T-helper 9 cell (primary cell): ENCODE data around the gene PEAK3.

ENCODE experiments used
- DNase-seq: peaks from one replicate; pipeline ENCODE4 v3.0.0-alpha.2; 2020
- total RNA-seq, 2 donors: gene quantifications; one replicate each; lab custom pipeline; 2026; lab: John Stamatoyannopoulos, UW

PEAK3 gene
- total RNA-seq: 0 to 0.14 reads per million in 2 donors

- DNase-seq: no peak
Measured at GRCh38 chr19:2282062-2282861, at the start of gene PEAK3. Gene PEAK3, minus strand, starts transcription at chr19:2282175. Its CDS starts 1,244 bp downstream, at chr19:2280931.

GRCh38 chr19:2330632-2331284 is 48.8 kb upstream of the PEAK3 start:
- DNase-seq: no peak

DNA sequence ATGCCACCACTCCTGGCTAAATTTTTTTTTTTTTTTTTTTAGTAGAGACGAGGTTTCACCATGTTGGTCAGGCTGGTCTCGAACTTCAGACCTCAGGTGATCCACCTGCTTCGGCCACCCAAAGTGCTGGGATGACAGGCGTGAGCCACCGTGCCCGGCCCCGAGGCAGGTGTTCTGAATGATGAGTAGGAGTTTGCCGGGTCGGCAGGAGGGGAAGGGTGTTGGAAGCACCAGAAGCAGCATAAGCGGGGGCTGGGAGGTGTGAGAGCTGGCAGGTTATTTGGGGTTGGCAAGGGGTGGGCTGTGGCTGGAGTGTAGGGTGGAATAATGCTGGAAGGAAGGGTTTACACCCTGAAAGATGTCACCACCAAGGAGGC is 48.3 kb upstream of the PEAK3 start:
- no peak for DNase-seq

DNA sequence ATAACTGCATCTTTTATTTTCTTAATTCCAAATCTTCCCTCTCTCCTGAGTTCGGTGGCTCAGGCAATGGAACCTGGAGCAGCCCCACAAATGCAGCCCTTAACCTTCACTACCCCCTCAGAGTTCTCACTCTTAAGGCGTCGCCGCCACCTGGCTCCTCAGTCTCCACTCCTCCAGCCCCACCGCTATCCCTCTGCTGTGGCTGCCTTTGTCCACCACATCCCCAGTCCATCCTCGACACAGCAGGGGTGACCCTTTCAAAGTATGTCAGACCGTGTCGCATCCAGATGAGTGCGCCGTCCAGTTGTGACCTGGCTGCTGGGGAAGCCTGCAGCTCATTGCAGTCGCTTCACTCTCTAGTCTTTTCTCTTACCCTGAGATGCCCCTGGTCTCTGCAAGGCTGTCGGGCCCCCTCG is 47.5 kb upstream of the PEAK3 start:
- DNase-seq: no peak

- no peak for DNase-seq
Measured at GRCh38 chr19:2329149-2329478, 47.1 kb upstream of the PEAK3 start.

GRCh38 chr19:2328401-2329148 is 46.6 kb upstream of the PEAK3 start, which contains the start of the genes LSM7 and SPPL2B:
Gene LSM7, minus strand, starts transcription at chr19:2328586. Its CDS starts 20 bp downstream, at chr19:2328566.
Gene SPPL2B, plus strand, starts transcription at chr19:2328684. Its CDS starts 26 bp downstream, at chr19:2328710.
- DNase-seq: peak; percentile 89

- DNase-seq: no peak
Measured at GRCh38 chr19:2327773-2328400, 45.9 kb upstream of the PEAK3 start.

DNA sequence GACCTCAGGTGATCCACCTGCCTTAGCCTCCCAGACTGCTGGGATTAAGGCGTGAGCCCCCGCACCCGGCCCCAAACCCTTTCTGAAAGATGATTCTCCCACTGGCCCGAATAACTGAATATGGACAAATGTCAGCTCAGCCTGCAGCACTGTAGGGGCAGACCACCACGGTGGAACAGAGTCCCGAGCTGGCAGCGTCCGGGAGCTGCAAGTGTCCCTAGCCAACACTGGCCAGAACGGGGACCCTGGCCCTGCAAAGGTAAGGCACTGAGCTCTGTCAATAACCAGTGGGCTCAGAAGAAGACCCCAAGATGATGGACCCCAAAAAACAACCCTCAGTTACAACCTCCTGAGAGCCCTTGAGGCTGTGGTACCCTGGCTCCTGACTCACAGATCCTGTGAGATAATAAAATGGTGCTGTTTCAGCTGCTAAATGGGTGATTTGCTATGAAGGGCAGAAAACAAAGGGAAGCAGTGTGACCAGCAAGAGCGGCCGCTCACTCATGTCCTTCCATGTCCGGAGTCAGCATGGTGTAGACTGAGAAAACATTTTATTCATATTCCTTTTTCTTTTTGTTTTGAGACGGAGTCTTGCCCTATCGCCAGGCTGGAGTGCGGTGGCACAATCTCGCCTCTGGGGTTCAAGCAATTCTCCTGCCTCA is 44.9 kb upstream of the PEAK3 start:
- no peak for DNase-seq

- DNase-seq: no peak
Measured at GRCh38 chr19:2325281-2326046, 43.5 kb upstream of the PEAK3 start.

DNA sequence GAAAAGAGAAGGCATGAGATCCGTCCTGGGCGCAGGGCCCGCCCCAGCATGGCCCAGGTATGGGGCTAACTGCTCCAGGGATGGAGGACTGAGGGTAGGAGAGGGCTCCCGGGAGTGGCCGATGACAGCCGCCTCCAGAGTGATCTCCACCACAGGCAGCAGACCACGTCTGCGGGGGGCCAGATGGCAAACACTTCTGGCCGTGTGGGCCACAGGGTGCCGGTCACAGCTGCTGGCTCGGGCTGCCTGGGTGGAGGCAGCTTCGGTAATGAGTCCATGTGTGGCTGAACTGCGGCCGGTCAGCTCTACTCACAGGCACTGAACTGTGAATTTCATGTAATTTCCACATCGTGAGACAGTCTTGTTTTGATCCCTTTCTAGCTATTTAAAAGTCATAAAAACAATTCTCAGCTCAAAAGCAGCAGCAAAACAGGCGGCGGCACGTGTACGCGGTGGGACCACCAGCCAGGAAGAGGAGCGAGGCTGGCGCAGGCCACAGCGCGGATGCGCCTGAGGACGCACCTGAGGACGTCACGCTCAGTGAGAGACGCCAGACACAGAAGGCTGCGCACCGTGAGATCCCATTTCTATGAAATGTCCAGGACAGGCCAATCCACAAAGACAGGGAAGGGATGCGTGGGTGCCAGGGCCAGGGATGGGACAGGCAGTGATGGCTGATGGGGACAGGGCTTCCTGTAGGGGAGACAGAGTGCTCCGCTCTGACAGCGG is 42.4 kb upstream of the PEAK3 start:
- DNase-seq: no peak

DNA sequence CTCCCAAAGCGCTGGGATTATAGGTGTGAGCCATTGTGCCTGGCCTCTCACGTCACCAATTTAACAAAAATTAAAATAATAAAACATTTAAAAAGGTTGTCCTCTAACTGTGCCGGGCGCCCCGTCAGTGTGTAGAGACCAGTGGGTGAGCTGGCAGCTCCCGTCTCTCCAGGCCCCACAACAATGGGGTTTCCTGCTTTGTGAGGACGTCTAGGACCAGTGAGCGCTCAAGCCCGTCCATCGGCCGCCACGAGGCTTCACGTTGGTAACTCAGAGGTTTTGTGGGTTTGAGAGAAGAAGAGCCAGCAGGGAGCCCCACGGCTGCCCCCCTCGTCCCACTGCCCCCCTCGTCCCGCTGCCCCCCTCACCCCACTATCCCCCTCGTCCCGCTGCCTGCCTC is 41.7 kb upstream of the PEAK3 start:
- no peak for DNase-seq

DNA sequence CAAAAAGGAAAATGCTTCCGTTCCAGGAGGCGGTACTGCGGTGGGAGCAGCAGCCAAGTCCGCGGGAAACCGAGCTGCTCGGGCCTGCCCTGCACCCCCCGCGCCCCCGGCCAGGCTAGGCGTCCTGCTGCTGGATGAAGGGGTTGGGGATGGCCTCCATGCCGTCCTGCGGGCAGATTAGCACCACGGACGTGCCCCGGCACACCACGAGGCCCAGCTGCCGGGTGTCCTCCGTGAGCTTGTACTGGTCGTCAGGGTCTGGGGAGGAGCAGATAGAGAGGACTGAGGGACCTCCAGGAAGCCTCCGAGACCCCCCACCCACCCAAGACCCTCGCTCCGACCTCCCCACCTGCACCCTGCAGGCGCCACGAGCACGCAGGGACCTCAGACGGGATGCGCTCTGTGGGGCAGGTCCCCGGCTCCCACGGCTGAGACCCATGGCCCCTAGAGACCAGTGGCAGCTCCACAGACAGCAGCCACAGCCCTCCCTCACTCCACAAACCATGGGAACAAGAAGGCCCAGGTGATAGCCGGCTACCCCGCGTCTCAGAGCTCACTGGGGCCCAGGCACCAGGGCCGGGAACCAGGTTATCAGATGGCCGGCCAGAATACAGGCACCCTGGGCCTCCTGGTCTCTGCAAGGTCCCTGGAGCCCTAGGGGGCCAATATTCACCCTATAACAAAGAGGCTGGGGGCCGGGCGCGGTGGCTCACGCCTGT is 39.7 kb upstream of the PEAK3 start:
- no peak for DNase-seq

DNA sequence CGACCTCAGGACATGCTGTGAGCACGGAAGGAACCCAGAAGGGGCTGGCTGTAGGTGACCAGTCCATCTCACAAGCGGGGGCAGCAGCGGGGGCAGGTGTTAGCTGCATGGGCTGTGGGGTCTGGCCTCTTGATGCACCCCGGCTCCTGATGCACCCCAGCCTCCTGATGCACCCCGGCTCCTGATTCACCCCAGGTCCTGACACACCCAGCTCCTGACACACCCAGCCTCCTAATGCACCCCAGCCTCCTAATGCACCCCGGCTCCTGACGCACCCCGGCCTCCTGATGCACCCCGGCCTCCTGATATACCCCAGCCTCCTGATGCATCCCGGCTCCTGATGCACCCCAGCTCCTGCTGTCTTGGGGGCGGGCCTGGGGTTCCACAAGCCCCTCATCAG is 39.0 kb upstream of the PEAK3 start:
- no peak for DNase-seq

DNA sequence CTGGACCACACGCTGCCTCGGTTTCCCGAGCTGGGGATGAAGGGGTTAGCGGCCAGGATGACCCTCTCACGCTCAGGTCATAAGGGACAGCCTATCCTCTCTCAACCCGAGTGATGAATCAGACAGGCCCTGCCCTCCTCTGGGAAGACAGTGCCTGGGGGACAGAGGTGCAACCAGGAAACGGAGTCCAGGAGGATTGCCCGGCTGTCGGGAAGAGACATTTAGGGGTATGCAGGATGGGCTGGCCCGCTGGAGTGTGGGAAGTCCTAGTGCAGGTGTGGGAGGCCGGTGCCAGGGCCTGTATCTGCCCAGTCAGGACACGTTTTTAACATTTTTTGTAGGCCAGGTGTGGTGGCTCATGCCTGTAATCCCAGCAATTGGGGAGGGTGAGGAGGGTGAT is 38.1 kb upstream of the PEAK3 start:
- DNase-seq: no peak

DNA sequence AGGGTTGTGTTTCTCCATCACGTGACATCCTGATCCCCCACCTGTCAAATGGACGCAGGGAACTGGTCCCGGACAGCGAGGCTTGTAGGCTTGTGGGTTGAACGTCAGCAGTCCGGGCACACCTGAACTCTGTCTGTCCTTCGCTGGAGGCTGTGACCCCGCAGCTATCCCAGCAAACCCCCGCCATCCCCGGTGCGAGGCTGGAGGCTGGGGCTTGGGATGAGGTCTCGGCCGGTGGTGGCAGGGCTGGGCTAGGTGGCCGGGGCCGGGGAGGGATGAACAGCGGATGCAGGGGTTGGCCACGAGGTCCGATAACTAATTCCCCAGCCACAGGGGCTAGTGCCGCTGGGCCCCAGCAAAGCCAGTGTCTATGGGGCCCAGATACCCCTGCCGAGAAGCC is 37.6 kb upstream of the PEAK3 start:
- DNase-seq: no peak

DNA sequence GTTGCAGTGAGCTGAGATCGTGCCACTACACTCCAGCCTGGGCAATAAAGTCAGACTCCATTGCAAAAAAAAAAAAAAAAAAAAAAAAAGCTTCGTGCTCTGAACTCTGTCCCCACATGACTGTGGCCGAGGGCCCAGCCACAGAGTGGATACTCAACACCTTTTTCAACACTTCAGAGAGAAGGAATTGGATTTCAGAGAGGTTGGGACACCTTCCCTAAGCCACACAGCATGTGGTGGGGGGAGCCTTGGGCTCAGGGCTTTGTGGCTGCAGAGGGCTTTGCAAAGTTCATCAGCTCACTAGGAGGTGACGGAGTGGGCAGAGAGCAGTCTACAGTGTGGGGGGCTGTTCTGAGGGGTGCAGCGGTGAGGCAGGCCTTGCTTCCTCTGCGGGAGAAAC is 36.9 kb upstream of the PEAK3 start:
- no peak for DNase-seq

DNA sequence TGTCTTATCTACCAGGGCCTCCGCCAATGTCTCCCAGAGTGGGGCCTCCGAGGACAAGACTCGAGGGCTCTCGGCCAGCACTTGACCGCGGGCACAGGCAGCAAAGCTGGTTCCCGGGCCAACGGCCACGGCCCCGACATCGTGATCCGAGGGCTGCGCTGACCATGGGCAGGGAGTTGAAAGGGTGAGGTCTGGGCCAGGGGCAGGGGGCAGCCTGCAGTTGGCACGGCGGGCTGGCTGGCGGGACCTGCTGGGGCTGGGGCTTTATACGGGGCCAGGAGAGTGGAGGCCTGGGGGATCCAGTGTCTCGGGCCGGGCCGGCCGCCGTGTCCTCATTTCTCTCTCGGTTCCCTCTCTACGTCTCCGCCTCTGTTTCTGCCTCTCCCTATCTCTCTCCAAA is 35.8 kb upstream of the PEAK3 start:
- no peak for DNase-seq

DNA sequence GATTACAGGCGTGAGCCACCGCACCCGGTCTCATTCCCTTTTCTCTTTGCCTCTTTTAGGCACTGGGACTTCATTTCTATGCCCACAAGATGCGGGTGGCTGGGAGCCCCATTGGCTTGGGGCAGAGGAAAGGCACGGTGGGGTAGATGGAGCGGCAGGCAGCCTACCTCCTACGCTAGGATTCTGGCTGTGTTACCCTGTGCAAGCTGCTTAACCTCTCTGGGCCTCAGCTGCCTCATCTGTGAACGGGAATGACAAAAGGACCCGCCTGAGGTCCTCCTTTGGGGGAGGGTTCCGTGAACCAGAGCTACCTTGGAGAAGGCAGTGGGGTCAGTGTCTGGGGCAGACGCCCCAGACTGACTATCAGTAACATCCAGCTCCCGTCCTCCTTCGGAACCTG is 35.3 kb upstream of the PEAK3 start:
- DNase-seq: no peak

DNA sequence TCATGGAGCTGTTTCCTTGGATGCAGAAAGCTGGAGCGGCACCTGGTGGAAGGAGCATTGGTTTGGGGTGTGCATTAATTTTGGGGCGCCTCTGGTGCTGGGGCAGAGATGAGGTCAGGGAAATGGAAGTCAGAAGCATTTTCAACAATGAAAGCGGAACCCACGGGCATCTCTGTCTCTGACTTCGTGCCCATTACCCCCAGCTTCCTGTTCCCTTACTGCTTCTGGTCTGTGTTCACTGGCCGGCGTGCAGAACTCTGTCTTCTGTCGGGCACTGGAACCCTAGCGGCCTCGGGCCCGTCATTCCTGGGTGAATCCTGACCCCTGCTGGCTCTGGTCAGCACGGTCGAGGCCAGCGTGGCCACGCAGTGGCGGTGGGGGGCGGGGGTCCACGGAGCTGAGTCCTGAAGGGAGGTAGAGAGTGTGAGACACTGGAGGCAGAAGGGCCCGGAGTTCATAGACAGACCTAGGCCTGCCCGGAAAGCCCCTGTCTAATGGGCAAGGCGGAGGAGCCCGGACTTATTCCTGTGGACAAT is 33.9 kb upstream of the PEAK3 start:
- no peak for DNase-seq
